Endothelial cell of umbilical vein (primary cell): ENCODE results near the gene CATSPERD. TPM values are rescaled to one million over a fixed set of nuclear protein-coding genes. Genes with fewer than 3 reads are reported as not detected.

Experiments used
- BruUV-seq: library from RNA; stranded (reverse); fragments of 400-500 nt; replicated peaks from 2 replicates; lab custom pipeline; 2021; lab: Mats Ljungman, UMichigan
- CTCF ChIA-PET: fragments of 300-600, 350-600 bp; sonication (Branson Sonifier 250); formaldehyde crosslinking; loops from one replicate; lab custom pipeline; 2021; ENCODE audit warnings: antibody characterized with exemption, inconsistent platforms; lab: Charles Lee
- POLR2A ChIA-PET: fragments of 300-600, 350-600 bp; sonication (Branson Sonifier 250); formaldehyde crosslinking; loops from one replicate; lab custom pipeline; 2021; ENCODE audit warnings: antibody characterized with exemption, inconsistent platforms; lab: Charles Lee
- DNase-seq: peaks from one replicate; pipeline ENCODE4 v3.0.0-alpha.2; 2011; ENCODE audit warnings: low read depth, low spot score
- FAIRE-seq: peaks from 2 replicates; lab custom pipeline; 2011; peaks lifted over from hg19 to GRCh38; lab: Jason Lieb, UNC
- H2AFZ ChIP-seq: 2 replicates; pipeline ENCODE4 v1.6.0; 2012; ENCODE audit warnings: low read depth, low read length, control low read depth, inconsistent platforms
- H3K27ac ChIP-seq: 2 replicates; pipeline ENCODE4 v1.5.1; 2011; ENCODE audit warnings: low read depth, mild to moderate bottlenecking, control low read depth, low read length, moderate library complexity; ENCODE audit not compliant: insufficient read depth
- H3K27me3 ChIP-seq, 2 experiments: 2 replicates each; pipeline versions ENCODE4 v1.6.0 to v1.6.1; 2011; ENCODE audit warnings: low read length in 2 of 2, mixed read lengths in 1 of 2; ENCODE audit not compliant: control insufficient read depth in 2 of 2, insufficient read depth in 2 of 2
- H3K36me3 ChIP-seq, 2 experiments: 2 replicates in 1 of 2; 3 replicates in 1 of 2; pipeline ENCODE4 v1.5.1; 2011; ENCODE audit warnings: low read length in 2 of 2, mild to moderate bottlenecking in 1 of 2, moderate library complexity in 1 of 2; ENCODE audit not compliant: control insufficient read depth in 2 of 2, insufficient read depth in 2 of 2; ENCODE audit errors: extremely low read depth in 1 of 2
- H3K4me1 ChIP-seq: 3 replicates; pipeline ENCODE4 v1.5.1; 2011; ENCODE audit warnings: mild to moderate bottlenecking, low read length; ENCODE audit not compliant: control insufficient read depth, insufficient read depth; ENCODE audit errors: extremely low read depth
- H3K4me2 ChIP-seq: 2 replicates; pipeline ENCODE4 v1.6.1; 2011; ENCODE audit warnings: low read length, control low read depth, mixed read lengths; ENCODE audit not compliant: insufficient read depth
- H3K4me3 ChIP-seq, 3 experiments: fragments of 200-600 bp in 1 of 3; sonication (generic), shearing (Covaris generic) in 1 of 3; replicated peaks in 1 of 3; 2 replicates each; pipeline ENCODE4 v1.5.1; 2011 to 2016; ENCODE audit warnings: control low read depth in 3 of 3, low read length in 3 of 3, mild to moderate bottlenecking in 2 of 3, inconsistent platforms in 1 of 3, low read depth in 1 of 3, moderate library complexity in 1 of 3; ENCODE audit not compliant: insufficient read depth in 1 of 3
- H3K79me2 ChIP-seq: 2 replicates; pipeline ENCODE4 v1.6.0; 2012; ENCODE audit warnings: low read length, inconsistent platforms; ENCODE audit not compliant: control insufficient read depth, insufficient read depth
- H3K9ac ChIP-seq: replicated peaks from 2 replicates; pipeline ENCODE3; 2011; ENCODE audit warnings: low read length, control low read depth; ENCODE audit not compliant: insufficient read depth; ENCODE audit errors: extremely low read depth
- H3K9me1 ChIP-seq: replicated peaks from 3 replicates; pipeline ENCODE4 v1.6.0; 2011; ENCODE audit warnings: mild to moderate bottlenecking, low read length; ENCODE audit not compliant: control insufficient read depth, insufficient read depth; ENCODE audit errors: extremely low read depth
- H3K9me3 ChIP-seq: replicated peaks from 2 replicates; pipeline ENCODE4 v1.5.1; 2012; ENCODE audit warnings: low read length, inconsistent platforms; ENCODE audit not compliant: control insufficient read depth, insufficient read depth
- H4K20me1 ChIP-seq: replicated peaks from 2 replicates; pipeline ENCODE3; 2011; ENCODE audit warnings: mild to moderate bottlenecking, low read length; ENCODE audit not compliant: control insufficient read depth, insufficient read depth; ENCODE audit errors: extremely low read depth
- CTCF ChIP-seq, 2 donors: IDR thresholded peaks; 1 replicate in 1 of 2; 2 replicates in 1 of 2; pipeline ENCODE4 v1.5.1; 2011; ENCODE audit warnings: low read length in 2 of 2, mild to moderate bottlenecking in 2 of 2, moderate library complexity in 2 of 2, control low read depth in 1 of 2, inconsistent platforms in 1 of 2, low read depth in 1 of 2; ENCODE audit not compliant: insufficient read depth in 1 of 2; ENCODE audit errors: extremely low read depth in 1 of 2
- GATA2 ChIP-seq: IDR thresholded peaks from 2 replicates; pipeline ENCODE4 v1.7.0; 2011; ENCODE audit warnings: low read depth, mild to moderate bottlenecking, moderate library complexity, mixed read lengths, low read length; ENCODE audit not compliant: insufficient read length, insufficient read depth
- POLR2A ChIP-seq: IDR thresholded peaks from 2 replicates; pipeline ENCODE4 v1.6.1; 2012; ENCODE audit warnings: low read depth, mild to moderate bottlenecking, control low read depth, low read length
- POLR2AphosphoS5 ChIP-seq: IDR thresholded peaks from 2 replicates; pipeline ENCODE4 v1.6.1; 2012; ENCODE audit warnings: low read depth, mild to moderate bottlenecking, control low read depth, low read length, moderate library complexity; ENCODE audit not compliant: insufficient read depth
- dilution Hi-C: fragments of 300-500 bp; cut with MboI; formaldehyde crosslinking; loops from one replicate; pipeline ENCODE4 v1.15.0; 2019; ENCODE audit warnings: low sequenced_read_pairs; ENCODE audit not compliant: extremely low pct_ligation_motif_present
- intact Hi-C: fragments of 100-400 bp; cut with micrococcal nuclease; formaldehyde crosslinking; loops from one replicate; pipeline ENCODE4 v1.10.0; 2022
- polyA plus RNA-seq, 4 experiments: library from polyadenylated mRNA; depleted of rRNA in 3 of 4; stranded (reverse) in 3 of 4; unstranded in 1 of 4; fragments of >200 nt; gene quantifications; 2 replicates each; pipeline versions ENCODE4 v1.2.1 to v1.2.3, GENCODE V29; 2011 to 2012; ENCODE audit warnings: missing spikeins in 1 of 4
- total RNA-seq: library from RNA; stranded (reverse); gene quantifications from 2 replicates; pipeline ENCODE4 v1.2.3, GENCODE V29; 2021

Gene CATSPERD
- total and polyA plus RNA-seq, 2 donors (not counting 3 experiments of a cell fraction or from before 2014, with no cell fraction given), result not detected

- no peak overlapping the region for H3K9ac ChIP-seq
- TF ChIP-seq CTCF (IDR thresholded peaks at IDR 0.05; ENCODE audit: extremely low read depth in 1 of 2, insufficient read depth in 1 of 2, low read depth in 1 of 2, low read length in 2 of 2) (peak; percentile 100), POLR2AphosphoS5 (peak; percentile 42), GATA2 (no peak), POLR2A (no peak)
- intact Hi-C loops, result loop anchor here (1.0 to 10.0 kb wide), 4 partner anchors 19 to 218 kb away; no protein-coding TSS in a partner anchor
These were observed 83.5 kb downstream of the CATSPERD start for GRCh38 chr19:5803752-5804515.

More at GRCh38 chr19:5803752-5804515, 83.5 kb downstream of the CATSPERD start:
- peaks cover 5% of the 10 kb centered on the region for H3K4me1 ChIP-seq
- no peaks in the 10 kb centered on the region for H3K79me2 ChIP-seq
- no peaks in the 10 kb centered on the region for H3K36me3 ChIP-seq
- H3K9me3 ChIP-seq, result no peaks in the 10 kb centered on the region
- FAIRE-seq (peak; percentile 90), DNase-seq (peak; percentile 89)
- peaks cover 2 to 7% of the 10 kb centered on the region in 2 experiments for H3K27me3 ChIP-seq
- CTCF ChIA-PET, result interaction anchor here (0.5 to 2.3 kb wide), 56 partner anchors 8 to 396 kb away, joined by 3 to 76 read pairs (median 5); partner anchors contain the start of genes CATSPERD, DUS3L, FUT6 and NDUFA11
- H3K4me3 ChIP-seq, result peak overlapping the region in 1 of 3 experiments; percentile 2
- H2AFZ ChIP-seq, result peak overlapping the region; percentile 78
- H3K9me1 ChIP-seq, result peaks cover 2% of the 10 kb centered on the region
- no TSS peak for BruUV-seq
- H3K27ac ChIP-seq, result no peak overlapping the region
- dilution Hi-C loops, result no loop called here
- POLR2A ChIA-PET, result interaction anchor here (0.9 to 1.1 kb wide), 3 partner anchors 24 to 164 kb away, joined by 3 to 14 read pairs (median 4); partner anchors contain the start of gene VMAC
- peak overlapping the region; percentile 45 for H3K4me2 ChIP-seq
- H4K20me1 ChIP-seq, result no peaks in the 10 kb centered on the region
